K562 (cell line): ENCODE data around the gene KIF26B. TPM values are rescaled to one million over a fixed set of nuclear protein-coding genes. Genes with fewer than 3 reads are reported as not detected.

Experiments
- ATAC-seq: fragments of 200-7000 bp; cut with Tn5 transposase; 3 replicates; pipeline ENCODE4 v1.9.1; 2020; ENCODE audit warnings: moderate library complexity
- BruUV-seq: library from RNA; stranded (reverse); fragments of 400-500 nt; replicated peaks from 2 replicates; lab custom pipeline; 2021; lab: Mats Ljungman, UMichigan
- CTCF ChIA-PET: fragments of 300-600 bp; formaldehyde crosslinking; extraction: SDS; loops from one replicate; lab custom pipeline; 2021; ENCODE audit warnings: low intra/inter-chr PET ratio; lab: Yijun Ruan, JAX
- POLR2A ChIA-PET: fragments of 300-600, 350-650 bp; sonication (Branson Sonifier 250); formaldehyde crosslinking; extraction: SDS; loops from one replicate; lab custom pipeline; 2021; ENCODE audit warnings: antibody characterized with exemption, inconsistent platforms; lab: Yijun Ruan, JAX
- DNase-seq, 4 experiments: peaks; one replicate each; pipeline versions ENCODE4 v3.0.0 to v3.0.0-alpha.2; 2011 to 2018; ENCODE audit warnings: low spot score in 3 of 4, mixed read lengths in 3 of 4; ENCODE audit errors: extremely low read depth in 1 of 4
- FAIRE-seq: peaks from 2 replicates; lab custom pipeline; 2011; peaks lifted over from hg19 to GRCh38; lab: Jason Lieb, UNC
- H2AFZ ChIP-seq: 2 replicates; pipeline ENCODE4 v1.6.0; 2011; ENCODE audit warnings: low read depth, low read length, control low read depth, inconsistent platforms
- H3K27ac ChIP-seq: fragments of 200-600 bp; 3 replicates; pipeline ENCODE4 v1.8.0; 2011; ENCODE audit warnings: low read depth, mild to moderate bottlenecking, control low read depth, inconsistent platforms, low read length, moderate library complexity, mixed read lengths; ENCODE audit errors: extremely low read depth
- H3K27me3 ChIP-seq, 2 experiments: fragments of 300-600 bp in 1 of 2; 2 replicates in 1 of 2; 3 replicates in 1 of 2; pipeline versions ENCODE4 v1.6.0 to v1.8.0; 2011; ENCODE audit warnings: inconsistent platforms in 2 of 2, low read length in 2 of 2, mild to moderate bottlenecking in 1 of 2, mixed read lengths in 1 of 2, moderate library complexity in 1 of 2; ENCODE audit not compliant: control insufficient read depth in 2 of 2, insufficient read depth in 2 of 2
- H3K36me3 ChIP-seq: fragments of 300-600 bp; 3 replicates; pipeline ENCODE4 v1.8.0; 2011; ENCODE audit warnings: mild to moderate bottlenecking, low read length, inconsistent platforms; ENCODE audit not compliant: control insufficient read depth, insufficient read depth
- H3K4me1 ChIP-seq, 2 experiments: fragments of 200-600 bp in 1 of 2; replicated peaks in 1 of 2; 2 replicates in 1 of 2; 3 replicates in 1 of 2; pipeline versions ENCODE4 v1.5.1 to v1.8.0; 2011; ENCODE audit warnings: inconsistent platforms in 2 of 2, low read length in 2 of 2, mild to moderate bottlenecking in 1 of 2, mixed read lengths in 1 of 2, moderate library complexity in 1 of 2; ENCODE audit not compliant: control insufficient read depth in 2 of 2, insufficient read depth in 2 of 2
- H3K4me2 ChIP-seq: 2 replicates; pipeline ENCODE4 v1.6.1; 2011; ENCODE audit warnings: low read length, control low read depth, inconsistent platforms, mixed read lengths; ENCODE audit not compliant: insufficient read depth
- H3K4me3 ChIP-seq: fragments of 200-600 bp; sonication (generic), shearing (Covaris generic); 2 replicates; pipeline ENCODE4 v1.5.1; 2016; ENCODE audit warnings: control low read depth, inconsistent platforms
- H3K79me2 ChIP-seq: fragments of 200-600 bp; 3 replicates; pipeline ENCODE4 v1.8.0; 2011; ENCODE audit warnings: low read length, inconsistent platforms; ENCODE audit not compliant: control insufficient read depth, insufficient read depth
- H3K9ac ChIP-seq, 2 experiments: 2 replicates each; pipeline versions ENCODE4 v1.6.0 to v1.6.1; 2011; ENCODE audit warnings: low read depth in 2 of 2, low read length in 2 of 2, control low read depth in 1 of 2, inconsistent platforms in 1 of 2, mild to moderate bottlenecking in 1 of 2, mixed read lengths in 1 of 2; ENCODE audit not compliant: insufficient read depth in 1 of 2
- H3K9me1 ChIP-seq: one replicate; pipeline ENCODE4 v1.6.0; 2011; ENCODE audit warnings: inconsistent platforms, mild to moderate bottlenecking, low read length, moderate library complexity; ENCODE audit not compliant: control insufficient read depth, insufficient read depth
- H3K9me3 ChIP-seq: replicated peaks from 2 replicates; pipeline ENCODE4 v1.5.1; 2011; ENCODE audit warnings: low read depth, low read length, inconsistent platforms; ENCODE audit not compliant: control insufficient read depth, insufficient read depth
- H4K20me1 ChIP-seq: replicated peaks from 2 replicates; pipeline ENCODE4 v1.6.1; 2011; ENCODE audit warnings: low read length, inconsistent platforms, mixed read lengths; ENCODE audit not compliant: control insufficient read depth, insufficient read depth
- CBX3 ChIP-seq, 2 experiments: IDR thresholded peaks; 1 replicate in 1 of 2; 2 replicates in 1 of 2; pipeline ENCODE4 v1.6.1; 2012; ENCODE audit warnings: inconsistent platforms in 2 of 2, low read length in 2 of 2, borderline replicate concordance in 1 of 2, control low read depth in 1 of 2
- GABPB1 ChIP-seq: sonication (generic); formaldehyde crosslinking; IDR thresholded peaks from 2 replicates; pipeline ENCODE4 v1.8.0; 2022; ENCODE audit warnings: mild to moderate bottlenecking, missing genetic modification reagents
- GTF2A2 ChIP-seq: IDR thresholded peaks from 2 replicates; pipeline ENCODE4 v1.6.1; 2016; ENCODE audit warnings: mild to moderate bottlenecking, missing genetic modification characterization, missing compliant biosample characterization
- HDAC1 ChIP-seq, 2 experiments: fragments of 450-650 bp; IDR thresholded peaks; 2 replicates each; pipeline ENCODE4 v1.6.1; 2016 to 2017; ENCODE audit warnings: inconsistent platforms in 1 of 2, mild to moderate bottlenecking in 1 of 2, moderate library complexity in 1 of 2
- HMG20A ChIP-seq: fragments of 450-650 bp; formaldehyde crosslinking; conservative IDR thresholded peaks from 2 replicates; pipeline ENCODE4 v1.4.0; 2020; ENCODE audit warnings: mild to moderate bottlenecking, mixed read lengths
- ILF3 ChIP-seq: fragments of 450-650 bp; IDR thresholded peaks from 2 replicates; pipeline ENCODE4 v1.6.1; 2018; ENCODE audit warnings: antibody characterized with exemption, mild to moderate bottlenecking, moderate library complexity, borderline replicate concordance
- RAD51 ChIP-seq: fragments of 450-650 bp; IDR thresholded peaks from 2 replicates; pipeline ENCODE4 v1.7.1; 2016; ENCODE audit warnings: low read depth, mild to moderate bottlenecking, borderline replicate concordance
- RBM39 ChIP-seq: fragments of 200-400 bp; formaldehyde crosslinking; optimal IDR thresholded peaks from 2 replicates; pipeline ENCODE3; 2018; ENCODE audit warnings: low read depth, low read length
- SMC3 ChIP-seq: conservative IDR thresholded peaks from 2 replicates; pipeline ENCODE4 v1.6.1; 2011; ENCODE audit warnings: low read depth, low read length, improper control_type of control experiment; ENCODE audit not compliant: insufficient read depth
- WGBS: fragments of 100-300 bp; shearing (Covaris generic); methylation state at CpG from one replicate; pipeline ENCODE4 v1.1.6; 2016; ENCODE audit warnings: low coverage, mixed read lengths; ENCODE audit not compliant: insufficient coverage; ENCODE audit errors: missing lambda C conversion rate; 5-methylcytosine and 5-hydroxymethylcytosine counted together
- in situ Hi-C: fragments of 300-500 bp; cut with MboI; formaldehyde crosslinking; loops from 4 replicates; pipeline ENCODE4 v1.15.0; 2018; ENCODE audit warnings: inconsistent platforms, mixed read lengths
- intact Hi-C: fragments of 100-400 bp; cut with micrococcal nuclease; formaldehyde crosslinking; loops from 2 replicates; pipeline ENCODE4 v1.14.2; 2022
- polyA plus RNA-seq, 8 experiments: library from polyadenylated mRNA; depleted of rRNA in 4 of 8; stranded (reverse) in 5 of 8; unstranded in 3 of 8; fragments of >200 nt; fragmentation: Nextera tagmentation in 2 of 8; fragmentation: Illumina TruSeq in 1 of 8; extraction: Ambion mirVana in 2 of 8; extraction: Trizol in 1 of 8; gene quantifications; 2 replicates each; pipeline versions ENCODE4 v1.2.1 to v1.2.3, GENCODE V29; 2011 to 2014; ENCODE audit warnings: inconsistent platforms in 1 of 8, missing spikeins in 1 of 8
- total RNA-seq, 7 experiments: library from RNA; depleted of rRNA in 6 of 7; stranded (reverse); fragments of >200 nt in 6 of 7; fragmentation: Illumina TruSeq in 2 of 7; extraction: Trizol in 2 of 7; gene quantifications; 2 replicates each; pipeline versions ENCODE4 v1.2.1 to v1.2.3, GENCODE V29; 2011 to 2021; ENCODE audit warnings: low replicate concordance in 1 of 7
- TF ChIP-seq, protein P1 (sequence below): fragments of 250-450 bp; sonication (Bioruptor Pico); IDR thresholded peaks from 2 replicates; pipeline ENCODE4 v1.4.0; 2020; ENCODE audit warnings: borderline replicate concordance
- TF ChIP-seq, protein P2 (sequence below), 2 experiments: fragments of 250-450 bp in 1 of 2; fragments of 450-650 bp in 1 of 2; sonication (Bioruptor Pico) in 1 of 2; IDR thresholded peaks; 2 replicates each; pipeline versions ENCODE4 v1.6.1 to v1.8.0; 2016 to 2021; ENCODE audit warnings: mild to moderate bottlenecking in 2 of 2, moderate library complexity in 2 of 2, missing compliant biosample characterization in 1 of 2, missing genetic modification characterization in 1 of 2
- TF ChIP-seq, protein P3 (sequence below): sonication (generic); formaldehyde crosslinking; IDR thresholded peaks from 2 replicates; pipeline ENCODE4 v1.9.0; 2022; ENCODE audit warnings: mild to moderate bottlenecking, missing genetic modification reagents

Gene KIF26B
- total and polyA plus RNA-seq, 9 of the 15 experiments (the other 6 are each of a cell fraction or from before 2014, with no cell fraction given) = 0.02 to 0.08 (median 0.03) TPM; not detected in 6

DNA sequence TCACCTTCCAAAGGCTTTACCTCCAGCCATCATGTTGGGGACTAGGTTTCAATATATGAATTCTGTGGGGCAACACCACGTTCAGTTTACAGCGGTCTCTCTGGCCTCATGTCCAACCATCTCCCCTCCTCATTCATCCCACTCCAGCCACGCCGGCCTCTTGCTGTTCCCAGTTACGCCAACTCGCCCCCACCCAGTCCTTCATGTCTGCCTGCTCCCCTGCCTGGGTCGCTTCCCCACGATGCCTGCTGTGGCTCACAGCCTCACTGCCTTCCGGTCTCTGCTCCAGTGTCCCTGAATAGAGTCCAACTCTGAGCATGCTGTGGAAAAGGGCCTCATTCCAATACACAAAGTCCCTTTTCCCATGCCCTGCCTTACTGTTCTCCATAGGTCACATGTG is 193.8 kb downstream of the KIF26B start:
- H3K79me2 ChIP-seq = no peaks in the 10 kb centered on the region
- no TSS peak for BruUV-seq
- ChIA-PET CTCF (no interaction called here), POLR2A (no interaction called here)
- in situ Hi-C loops = no loop called here
- H3K4me2 ChIP-seq = no peak overlapping the region
- no peak for ATAC-seq
- no peak for TF ChIP-seq CBX3 (IDR thresholded peaks at IDR 0.05; ENCODE audit: borderline replicate concordance in 1 of 2, low read length in 2 of 2)
- TF ChIP-seq, protein P1, sequence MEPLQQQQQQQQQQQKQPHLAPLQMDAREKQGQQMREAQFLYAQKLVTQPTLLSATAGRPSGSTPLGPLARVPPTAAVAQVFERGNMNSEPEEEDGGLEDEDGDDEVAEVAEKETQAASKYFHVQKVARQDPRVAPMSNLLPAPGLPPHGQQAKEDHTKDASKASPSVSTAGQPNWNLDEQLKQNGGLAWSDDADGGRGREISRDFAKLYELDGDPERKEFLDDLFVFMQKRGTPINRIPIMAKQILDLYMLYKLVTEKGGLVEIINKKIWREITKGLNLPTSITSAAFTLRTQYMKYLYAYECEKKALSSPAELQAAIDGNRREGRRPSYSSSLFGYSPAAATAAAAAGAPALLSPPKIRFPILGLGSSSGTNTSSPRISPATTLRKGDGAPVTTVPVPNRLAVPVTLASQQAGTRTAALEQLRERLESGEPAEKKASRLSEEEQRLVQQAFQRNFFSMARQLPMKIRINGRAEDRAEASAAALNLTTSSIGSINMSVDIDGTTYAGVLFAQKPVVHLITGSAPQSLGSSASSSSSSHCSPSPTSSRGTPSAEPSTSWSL = no peak
- TF ChIP-seq GTF2A2 (tag) = no peak
- FAIRE-seq = no peak
- intact Hi-C loops = no loop called here
- H3K9ac ChIP-seq = no peak overlapping the region
- H3K36me3 ChIP-seq = no peaks in the 10 kb centered on the region
- DNase-seq = no peak
- 0 out of 2 replicates have a peak, but pooled peaks cover 2% of the 10 kb centered on the region for H4K20me1 ChIP-seq
- peaks cover 52 to 63% of the 10 kb centered on the region in 2 experiments for H3K27me3 ChIP-seq
- WGBS = 7% methylated on average over 7 of the region's 9 CpGs
- H3K4me1 ChIP-seq = peaks cover 11 to 12% of the 10 kb centered on the region in 2 experiments; a peak in 3 of 5 replicates
- no peaks in the 10 kb centered on the region for H3K9me3 ChIP-seq
- H3K4me3 ChIP-seq = no peak overlapping the region
- H2AFZ ChIP-seq = no peak overlapping the region
- H3K9me1 ChIP-seq = no peaks in the 10 kb centered on the region
- H3K27ac ChIP-seq = no peak overlapping the region

DNA sequence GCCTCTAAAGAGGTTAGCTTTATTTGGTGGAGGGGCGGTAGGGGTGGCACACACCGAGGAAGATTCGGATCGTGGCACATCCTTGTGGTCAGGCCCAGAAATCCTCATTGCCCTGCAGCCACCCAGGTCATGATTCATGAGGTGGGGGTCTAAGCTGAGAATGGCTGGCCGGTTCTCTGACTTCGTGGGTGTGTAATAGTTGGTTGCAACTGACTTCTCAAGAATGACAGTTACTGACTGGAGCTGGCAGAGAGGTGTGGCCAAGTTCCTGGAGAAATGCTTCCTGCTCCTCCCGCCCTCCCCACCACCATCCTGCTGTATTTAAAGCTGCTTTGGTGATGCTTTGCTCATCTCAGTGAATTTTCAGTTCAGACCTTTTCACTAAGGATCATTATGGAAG is 198.6 kb downstream of the KIF26B start:
- H3K4me1 ChIP-seq = no peaks in the 10 kb centered on the region
- in situ Hi-C loops = no loop called here
- BruUV-seq = no TSS peak
- WGBS = 1% methylated on average over 7 of the region's 7 CpGs
- intact Hi-C loops = no loop called here
- H3K4me2 ChIP-seq = no peak overlapping the region
- FAIRE-seq (no peak), DNase-seq (no peak), ATAC-seq (no peak)
- ChIA-PET CTCF (no interaction called here), POLR2A (interaction anchor here (0.6 kb wide), 1 partner anchor 228 kb away, joined by 3 read pairs; no protein-coding TSS in a partner anchor)
- no peak overlapping the region for H3K27ac ChIP-seq
- H3K27me3 ChIP-seq = peaks cover 60 to 80% of the 10 kb centered on the region in 2 experiments
- no peak overlapping the region for H3K4me3 ChIP-seq
- H3K36me3 ChIP-seq = no peaks in the 10 kb centered on the region
- no peaks in the 10 kb centered on the region for H3K79me2 ChIP-seq
- H3K9me1 ChIP-seq = no peaks in the 10 kb centered on the region
- 0 out of 2 replicates have a peak, but pooled peaks cover 5% of the 10 kb centered on the region for H4K20me1 ChIP-seq
- no peak overlapping the region for H2AFZ ChIP-seq
- no peak overlapping the region for H3K9ac ChIP-seq
- no peaks in the 10 kb centered on the region for H3K9me3 ChIP-seq
- TF ChIP-seq GABPB1 (CRISPR knock-in tag) (no peak), SMC3 (no peak), HMG20A (CRISPR knock-in tag) (no peak), RBM39 (no peak), HDAC1 (IDR thresholded peaks at IDR 0.05) (no peak), ILF3 (no peak), RAD51 (no peak)
- TF ChIP-seq, protein P2, sequence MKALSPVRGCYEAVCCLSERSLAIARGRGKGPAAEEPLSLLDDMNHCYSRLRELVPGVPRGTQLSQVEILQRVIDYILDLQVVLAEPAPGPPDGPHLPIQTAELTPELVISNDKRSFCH (CRISPR knock-in tag; IDR thresholded peaks at IDR 0.05) = no peak
- TF ChIP-seq, protein P2 (tag; IDR thresholded peaks at IDR 0.05) = no peak
- TF ChIP-seq, protein P3, sequence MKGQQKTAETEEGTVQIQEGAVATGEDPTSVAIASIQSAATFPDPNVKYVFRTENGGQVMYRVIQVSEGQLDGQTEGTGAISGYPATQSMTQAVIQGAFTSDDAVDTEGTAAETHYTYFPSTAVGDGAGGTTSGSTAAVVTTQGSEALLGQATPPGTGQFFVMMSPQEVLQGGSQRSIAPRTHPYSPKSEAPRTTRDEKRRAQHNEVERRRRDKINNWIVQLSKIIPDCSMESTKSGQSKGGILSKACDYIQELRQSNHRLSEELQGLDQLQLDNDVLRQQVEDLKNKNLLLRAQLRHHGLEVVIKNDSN (CRISPR knock-in tag) = no peak
